ENCODE results near the gene REXO5.

REXO5 gene

DNA sequence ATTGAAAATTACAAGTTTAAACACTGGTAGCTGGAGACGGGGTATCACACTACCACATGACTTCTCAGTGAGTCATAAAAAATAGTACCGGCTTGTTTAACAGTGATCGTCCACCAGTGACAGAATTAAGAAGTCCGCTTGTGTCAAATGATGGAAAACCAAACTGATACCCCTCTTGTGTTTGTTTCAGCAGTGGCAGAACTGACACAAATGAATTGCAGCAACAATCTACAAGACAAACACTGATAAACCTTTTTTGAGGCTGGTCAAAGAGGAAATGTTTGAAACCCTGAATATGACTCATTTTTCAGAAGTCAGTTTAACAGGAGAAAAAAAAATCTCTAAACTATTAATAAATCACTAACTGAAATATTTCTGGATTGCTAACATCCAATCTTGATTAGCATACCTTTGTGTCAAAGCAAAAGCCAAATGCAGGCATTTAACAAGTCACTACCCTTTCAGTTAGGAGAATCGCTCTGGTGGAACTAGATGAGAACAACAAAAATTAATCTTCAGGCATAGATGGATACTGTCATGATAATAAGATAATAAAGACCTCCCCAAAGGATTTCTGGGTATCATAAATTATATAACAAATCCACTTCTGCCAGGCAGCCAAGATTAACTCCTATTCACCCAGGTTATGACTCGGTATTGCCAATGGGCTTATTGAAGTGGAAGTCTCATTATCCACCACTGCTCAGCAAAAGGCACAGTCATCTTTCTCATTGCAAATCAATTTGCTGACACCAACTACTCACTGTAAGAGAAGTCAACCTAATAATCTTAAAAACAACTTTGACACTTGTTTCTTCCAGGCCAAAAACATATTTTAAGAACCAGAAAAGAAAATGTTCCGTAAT lies 73.1 kb downstream of the REXO5 start:
- DNase-seq = no peak

GRCh38 chr16:20880867-20881502 lies 74.7 kb downstream of the REXO5 start:
- no peak for DNase-seq

DNA sequence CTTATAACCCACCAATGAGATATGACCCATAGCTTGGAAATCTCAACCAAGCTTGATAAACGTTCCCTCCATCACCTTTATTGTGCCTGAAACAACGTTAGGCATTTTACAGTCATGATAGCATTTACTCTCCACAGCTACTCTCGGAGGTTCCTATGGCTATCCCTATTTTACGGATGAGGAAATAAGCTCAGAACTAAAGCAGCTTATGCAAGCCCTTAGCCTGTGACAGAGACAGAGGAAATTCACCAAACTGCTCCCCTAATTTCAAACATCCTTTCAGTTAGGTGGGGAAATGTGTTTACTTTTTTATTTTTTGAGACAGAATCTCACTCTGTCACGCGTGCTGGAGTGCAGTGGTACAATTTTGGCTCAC lies 75.2 kb downstream of the REXO5 start:
- no peak for DNase-seq

DNA sequence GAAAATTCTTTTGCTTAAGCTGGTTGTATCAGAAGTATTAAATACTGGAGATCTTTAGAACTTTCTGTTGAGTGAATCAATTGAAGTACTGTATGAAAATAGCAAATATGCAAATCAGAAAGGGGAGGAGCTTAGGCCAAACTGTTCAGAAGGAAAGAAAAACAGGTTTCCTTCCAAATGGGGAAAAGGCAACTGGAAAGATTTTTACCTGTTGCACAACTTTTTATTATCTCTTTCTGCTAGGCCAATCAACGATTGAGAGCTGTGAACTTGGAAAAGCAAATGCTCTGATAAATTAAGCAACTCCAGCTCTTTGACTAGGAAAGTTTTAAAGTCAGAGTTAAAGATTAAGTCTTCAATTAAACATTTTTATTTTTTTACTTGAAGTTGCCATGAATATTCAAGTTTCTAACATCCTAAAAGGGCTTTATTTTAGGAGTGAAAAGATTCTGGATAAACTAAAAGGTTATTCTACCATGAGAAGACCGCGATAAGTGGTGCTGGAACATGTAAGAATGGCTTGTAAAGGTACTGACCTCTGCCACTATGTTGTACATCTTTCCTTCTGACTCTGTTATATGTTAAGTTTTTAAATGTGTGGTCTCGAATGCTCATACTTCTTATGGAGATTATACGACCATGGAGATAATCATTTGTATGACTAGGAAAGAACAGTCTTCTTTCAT lies 77.4 kb downstream of the REXO5 start:
- DNase-seq = no peak

DNA sequence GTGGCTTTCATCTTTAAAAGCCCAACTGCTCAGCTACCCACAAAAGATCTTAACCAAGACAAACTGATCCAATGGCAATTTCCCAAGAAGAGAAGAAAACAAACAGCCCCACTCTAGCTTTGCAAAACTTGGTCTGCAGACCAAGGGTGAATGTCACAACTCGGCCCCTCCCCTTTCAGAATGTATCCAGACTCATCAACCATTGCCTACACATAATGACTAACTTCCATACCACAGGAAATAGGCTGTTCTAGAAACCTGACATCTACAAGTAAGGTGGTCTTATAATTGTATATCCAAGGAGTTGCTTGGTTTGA lies 77.9 kb downstream of the REXO5 start:
- DNase-seq = no peak

- DNase-seq = no peak
These were observed 80.0 kb downstream of the REXO5 start for GRCh38 chr16:20886320-20886719.

GRCh38 chr16:20887207-20887606 lies 80.9 kb downstream of the REXO5 start:
- no peak for DNase-seq

DNA sequence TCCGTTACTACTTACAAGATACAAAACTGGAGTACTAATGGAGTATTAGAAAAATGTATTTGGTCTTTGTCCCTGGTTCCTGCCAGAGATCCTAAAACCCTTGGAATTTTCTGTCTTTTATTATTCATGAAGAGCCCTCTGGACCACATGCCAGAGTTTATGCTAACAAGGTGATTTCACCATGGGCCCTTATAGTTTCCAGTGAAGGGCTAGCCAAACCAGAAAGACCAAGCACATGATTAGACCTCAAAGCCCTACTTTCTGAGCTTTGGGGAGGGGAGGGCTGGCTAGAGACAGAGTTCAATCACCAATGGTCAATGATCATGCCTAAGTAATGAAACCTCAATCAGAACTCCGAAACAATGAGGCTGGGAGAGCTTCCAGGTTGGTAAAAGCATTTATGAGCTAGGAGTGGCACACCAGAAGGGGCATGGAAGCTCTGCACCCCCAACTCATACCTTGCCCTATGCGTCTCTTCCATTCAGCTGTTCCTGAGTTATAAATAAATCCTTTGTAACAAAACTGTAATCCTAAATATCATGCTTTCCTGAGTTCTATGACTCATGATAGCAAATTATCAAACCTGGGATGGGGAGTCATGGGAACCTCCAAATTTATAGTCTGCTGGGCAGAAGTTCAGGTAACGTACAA lies 83.4 kb downstream of the REXO5 start:
- no peak for DNase-seq

GRCh38 chr16:20894388-20894787 lies 88.1 kb downstream of the REXO5 start:
- no peak for DNase-seq

GRCh38 chr16:20897253-20897897 lies 91.0 kb downstream of the REXO5 start:
- no peak for DNase-seq

- DNase-seq = no peak
These were observed 91.6 kb downstream of the REXO5 start for GRCh38 chr16:20897922-20898321.

DNA sequence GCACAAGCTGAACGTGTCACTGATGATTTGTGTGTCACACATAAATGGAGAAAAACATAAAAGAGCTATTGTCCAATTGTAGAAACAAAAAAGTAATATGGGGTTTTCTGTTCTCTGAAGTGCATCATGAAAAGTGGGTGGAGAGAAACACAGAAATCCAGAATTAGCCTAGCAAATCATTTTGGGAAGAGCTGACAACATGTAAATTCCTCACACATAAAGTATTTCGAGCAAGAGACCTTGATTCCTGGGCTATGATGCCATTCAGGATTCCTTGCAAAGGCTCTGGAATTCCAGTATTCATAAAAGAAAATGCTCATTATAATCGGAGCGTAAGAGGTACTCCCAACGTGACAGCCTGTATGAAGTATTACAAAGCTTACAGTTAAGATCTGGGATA lies 92.7 kb downstream of the REXO5 start:
- DNase-seq = no peak

Data from NCI-H146 (cell line).